UCSD-AML1 (cell line): Measurements from ENCODE around the gene THRB.

Experiments used
- DNase-seq: peaks from one replicate; lab custom pipeline; 2025; ENCODE audit not compliant: unreplicated experiment; lab: John Stamatoyannopoulos, UW

THRB gene

DNA sequence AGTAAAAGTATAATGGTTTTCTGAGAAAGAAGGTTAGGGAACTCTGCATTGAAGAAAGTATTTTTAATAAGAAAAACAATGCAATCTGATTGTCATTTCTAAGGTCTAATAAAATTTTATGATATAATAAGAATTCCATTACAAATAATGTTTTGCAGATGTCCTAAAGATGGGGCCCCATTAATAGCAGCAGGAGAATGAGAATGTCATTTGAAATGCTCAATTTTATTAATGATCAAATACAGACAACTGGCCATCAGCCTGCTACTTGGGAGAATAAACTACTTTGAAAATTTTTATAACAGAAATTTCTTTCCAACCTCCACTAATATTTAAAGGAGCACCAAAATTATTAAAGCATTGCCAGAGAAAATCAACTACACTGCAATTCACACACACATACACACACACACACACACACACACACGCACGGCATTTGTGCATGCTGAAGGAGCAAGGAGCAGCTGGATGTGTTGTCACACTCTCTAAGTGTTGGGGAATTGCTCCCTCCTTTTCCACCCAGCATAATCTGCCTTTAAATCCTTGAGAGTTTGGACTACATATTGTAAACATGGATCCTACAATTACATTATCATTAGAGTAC is 109.5 kb downstream of the THRB start:
- DNase-seq = no peak

DNA sequence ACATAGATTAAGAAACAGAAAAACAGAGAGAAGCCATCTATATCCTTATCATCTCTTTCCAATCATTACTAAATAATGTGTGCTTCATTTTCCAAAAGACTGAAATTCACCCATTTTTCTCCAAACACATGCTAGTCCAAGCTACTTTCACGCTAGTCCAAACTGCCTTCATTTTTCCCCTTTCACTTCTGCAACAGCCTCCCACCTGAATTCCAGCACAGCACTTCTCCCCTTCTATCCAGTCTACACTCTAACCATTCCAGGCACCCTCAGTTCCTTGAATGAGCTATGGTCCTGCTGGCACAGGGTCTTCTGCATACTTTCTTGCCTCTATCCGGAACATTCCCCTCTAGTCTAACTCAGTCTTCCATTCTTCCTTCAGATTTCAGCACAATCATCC is 112.0 kb downstream of the THRB start:
- DNase-seq = no peak

DNA sequence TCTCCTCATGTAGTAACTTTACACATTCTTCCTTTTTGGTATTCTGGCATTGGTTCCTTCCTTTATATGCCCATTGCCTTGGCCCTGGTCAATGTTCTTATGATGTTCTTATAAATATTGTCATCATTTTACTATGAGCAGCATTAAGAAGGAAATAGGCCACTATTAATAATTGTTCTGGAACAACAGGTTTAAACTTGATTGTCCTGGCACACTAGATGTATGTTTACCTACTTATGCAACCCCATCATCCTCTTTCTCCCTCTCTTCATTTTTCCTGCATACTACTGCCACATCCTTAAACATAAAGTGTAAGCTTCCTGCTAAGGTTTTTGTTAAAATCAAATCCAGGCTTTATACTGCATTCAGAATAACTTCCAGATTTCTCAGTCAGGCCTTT is 114.7 kb downstream of the THRB start:
- no peak for DNase-seq

DNA sequence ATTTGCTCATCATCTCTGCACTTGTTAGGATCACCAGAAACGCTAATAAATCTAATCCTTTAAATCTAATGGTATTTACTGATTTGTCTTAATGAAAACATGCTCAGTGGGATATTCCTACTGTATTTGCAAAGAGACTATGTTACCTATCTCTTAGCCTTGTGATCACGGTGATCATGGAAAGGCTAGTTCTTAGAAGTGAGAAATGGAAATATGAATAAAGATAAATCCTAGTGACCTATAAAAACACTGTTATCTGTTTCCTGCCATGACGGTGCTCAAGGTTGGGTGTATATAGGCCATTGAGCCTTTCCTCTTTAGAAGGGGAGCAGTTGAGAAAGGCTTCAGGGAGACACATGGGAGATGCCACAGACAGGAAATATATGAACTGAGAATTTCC is 116.3 kb downstream of the THRB start:
- no peak for DNase-seq

DNA sequence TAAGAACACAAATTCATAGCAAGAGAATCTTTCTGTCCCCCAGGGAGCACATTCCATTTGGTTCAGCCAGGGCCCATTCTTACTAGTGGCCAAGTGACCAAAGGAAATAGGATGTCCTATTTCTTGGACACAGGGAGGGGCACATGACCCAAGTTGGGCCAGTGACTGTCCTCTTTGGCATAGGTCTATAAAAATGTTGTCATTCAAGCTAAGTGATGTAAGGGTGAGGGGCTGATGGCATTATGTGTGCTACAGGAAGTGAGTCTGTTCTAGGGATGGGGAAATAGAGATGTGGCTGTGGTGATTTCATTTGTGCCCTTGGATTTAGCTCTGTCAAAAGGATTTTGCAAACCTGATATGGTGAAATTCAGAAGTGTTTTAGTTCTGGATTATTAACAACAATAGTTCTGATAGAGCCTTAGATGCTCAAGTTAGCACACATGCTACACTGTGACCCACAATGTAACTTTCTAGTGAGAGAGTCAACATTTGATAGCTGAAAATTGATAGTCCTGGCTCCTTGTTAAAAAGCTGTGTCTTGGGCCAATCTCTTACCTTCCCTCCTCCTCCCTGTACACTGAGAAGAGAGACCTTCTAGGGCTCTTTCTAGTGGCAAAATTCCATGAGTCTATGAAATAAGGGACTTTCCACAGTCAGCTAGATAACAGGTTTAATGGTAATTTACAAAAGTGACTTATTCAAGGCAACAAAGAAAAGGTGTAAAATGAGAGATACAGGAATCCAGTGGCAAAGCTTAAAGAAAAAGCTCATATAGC is 117.2 kb downstream of the THRB start:
- no peak for DNase-seq

DNA sequence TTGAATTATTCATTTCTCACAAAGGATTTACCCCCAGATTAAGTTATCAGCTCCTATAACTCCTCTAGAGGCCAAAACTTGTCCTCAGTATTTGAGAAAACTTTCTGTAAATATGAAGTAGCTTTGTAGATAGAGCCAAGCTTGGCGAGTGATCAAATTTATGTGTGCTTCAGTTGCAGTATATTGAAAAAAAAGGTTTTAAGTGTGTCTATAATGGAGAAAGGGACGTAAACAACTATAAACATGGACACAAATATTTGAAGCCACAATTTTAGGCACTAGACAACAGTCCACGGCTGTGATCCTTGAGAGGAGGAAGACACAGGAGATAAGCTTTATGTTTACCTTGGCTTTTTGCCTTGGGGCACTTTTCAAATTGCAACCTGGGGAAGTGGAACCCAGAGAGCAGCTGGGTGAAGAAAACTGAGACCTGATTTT is 118.7 kb downstream of the THRB start:
- no peak for DNase-seq

DNA sequence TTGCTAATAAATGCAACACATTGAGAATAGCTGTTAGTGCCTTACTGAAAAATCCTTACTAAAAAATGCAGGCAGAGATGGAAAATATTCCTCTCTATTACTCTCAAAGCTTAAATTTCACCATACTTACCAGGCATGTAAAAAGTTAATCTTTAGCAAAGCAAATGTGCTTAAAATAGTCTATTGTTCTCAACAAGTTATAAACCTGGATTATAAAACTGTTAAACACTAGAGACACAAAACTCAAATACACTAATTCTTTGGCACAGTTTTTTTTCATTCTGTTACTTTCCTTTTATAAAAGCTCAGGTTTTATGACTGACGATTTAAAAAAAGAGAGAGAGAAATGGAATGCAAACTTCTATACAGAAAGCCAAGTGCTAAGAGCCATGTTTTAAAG is 119.8 kb downstream of the THRB start:
- DNase-seq = no peak

DNA sequence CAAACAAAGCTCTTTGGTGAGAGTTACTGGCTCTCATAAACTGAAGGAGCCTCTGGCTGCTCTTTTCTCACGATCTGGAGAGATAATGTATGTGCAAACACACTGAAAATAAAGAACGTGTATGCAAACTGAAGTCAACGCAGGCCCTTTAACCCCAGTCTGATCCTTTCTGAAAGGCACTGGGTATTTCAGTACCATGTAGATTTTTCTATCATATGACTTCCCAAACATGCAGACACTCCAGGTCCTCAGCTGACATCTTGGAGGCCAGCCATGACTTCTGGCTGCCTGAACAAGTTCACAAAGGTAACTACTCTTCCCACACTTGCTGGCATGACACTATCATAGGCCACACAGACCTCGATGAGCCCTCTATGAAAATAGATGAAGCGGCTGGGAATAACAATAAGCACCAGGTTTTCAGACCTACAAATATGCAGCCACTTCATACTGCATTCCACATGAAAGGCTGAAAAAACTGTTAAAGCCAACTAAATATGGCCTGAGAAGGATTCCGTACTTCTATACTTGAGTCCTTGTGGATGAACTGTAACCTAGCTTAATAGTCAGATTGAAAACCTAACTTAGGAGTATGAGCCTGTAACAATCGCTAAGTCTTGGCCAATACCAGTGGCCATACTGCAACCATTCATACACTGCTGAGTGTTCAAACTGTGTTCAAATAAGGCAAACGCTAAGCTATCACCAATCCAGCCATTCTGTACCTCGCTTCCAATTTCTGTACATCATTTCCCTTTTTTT is 121.3 kb downstream of the THRB start:
- no peak for DNase-seq

DNA sequence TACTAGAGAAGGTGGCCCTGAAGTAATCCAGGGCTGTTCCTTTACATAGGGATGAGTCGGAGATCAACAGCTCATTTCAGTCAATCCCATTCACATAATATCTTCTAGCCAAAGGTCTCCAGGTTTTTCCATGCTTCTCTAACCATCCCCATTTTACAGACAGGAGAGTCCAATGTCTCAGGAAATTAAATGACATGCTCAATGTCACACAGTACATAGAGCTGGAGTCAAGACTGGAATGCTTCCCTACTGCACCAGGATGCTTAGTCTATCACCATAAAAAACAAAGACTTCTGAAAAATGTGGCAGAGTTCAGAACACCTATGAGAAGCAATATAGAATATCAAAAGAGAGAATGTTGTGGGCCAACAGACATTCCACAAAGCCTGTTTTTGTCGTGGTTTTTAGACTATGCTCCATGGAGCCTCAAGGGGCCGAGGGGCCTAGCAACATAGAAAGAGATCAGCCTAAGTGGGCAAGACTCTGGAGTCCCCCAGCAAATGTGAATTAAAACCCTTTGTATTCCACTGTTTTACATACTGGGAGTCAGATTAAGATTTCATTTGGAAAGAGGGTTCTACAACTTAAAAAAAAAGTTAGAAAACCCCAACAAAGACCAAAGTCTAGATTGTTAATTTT is 122.0 kb downstream of the THRB start:
- no peak for DNase-seq

DNA sequence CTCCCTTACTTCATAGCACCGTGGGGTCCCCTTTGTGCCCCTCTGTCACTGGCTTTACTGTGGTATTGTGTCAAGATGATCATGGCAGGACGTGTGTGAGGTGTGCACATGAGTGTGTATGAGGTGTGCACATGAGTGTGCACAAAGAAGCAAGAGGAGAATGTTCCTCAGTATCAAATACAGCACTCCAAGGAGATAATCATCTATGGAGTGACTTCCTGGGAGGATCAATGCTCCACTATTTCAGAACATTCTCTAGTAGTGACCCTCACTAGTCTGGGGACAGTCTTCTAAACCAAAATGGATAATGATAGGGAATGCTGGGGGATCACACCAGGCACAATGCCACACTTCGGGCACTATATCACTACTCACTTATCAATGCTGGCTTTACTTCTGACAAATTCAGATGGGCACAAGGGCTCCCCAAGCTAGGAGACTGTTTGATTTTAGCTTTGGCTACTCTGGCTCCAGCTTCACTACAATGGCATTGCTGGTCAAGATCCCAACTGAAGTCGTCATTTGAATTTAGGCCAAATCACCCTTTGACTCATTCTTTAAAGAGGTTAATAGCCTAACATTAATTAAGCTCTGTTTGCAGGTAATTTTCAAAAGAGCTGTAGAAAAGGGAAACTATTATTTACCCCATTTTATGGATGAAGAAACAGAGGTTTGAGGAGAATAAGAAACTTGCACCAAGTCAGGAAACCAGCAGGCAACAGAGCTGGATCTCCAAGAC is 124.1 kb downstream of the THRB start:
- no peak for DNase-seq

DNA sequence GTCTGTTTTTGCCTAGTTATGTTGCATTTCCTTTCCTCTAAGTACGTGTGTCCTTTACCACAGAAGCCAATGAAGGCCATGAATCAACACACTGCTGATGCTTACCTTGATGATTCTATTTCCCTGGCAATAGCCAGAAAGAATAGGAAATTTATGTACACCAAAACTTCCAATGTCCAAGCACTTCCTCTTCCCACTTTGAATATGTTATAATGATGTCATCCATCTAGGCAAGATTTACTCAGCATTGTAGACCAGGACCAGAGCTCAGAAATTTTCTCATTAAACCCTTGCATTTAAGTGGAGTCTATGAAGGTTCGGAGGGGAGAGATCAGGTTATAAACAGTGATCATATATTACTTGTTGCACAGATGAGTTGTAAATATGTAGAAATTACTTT is 126.0 kb downstream of the THRB start:
- DNase-seq = no peak

DNA sequence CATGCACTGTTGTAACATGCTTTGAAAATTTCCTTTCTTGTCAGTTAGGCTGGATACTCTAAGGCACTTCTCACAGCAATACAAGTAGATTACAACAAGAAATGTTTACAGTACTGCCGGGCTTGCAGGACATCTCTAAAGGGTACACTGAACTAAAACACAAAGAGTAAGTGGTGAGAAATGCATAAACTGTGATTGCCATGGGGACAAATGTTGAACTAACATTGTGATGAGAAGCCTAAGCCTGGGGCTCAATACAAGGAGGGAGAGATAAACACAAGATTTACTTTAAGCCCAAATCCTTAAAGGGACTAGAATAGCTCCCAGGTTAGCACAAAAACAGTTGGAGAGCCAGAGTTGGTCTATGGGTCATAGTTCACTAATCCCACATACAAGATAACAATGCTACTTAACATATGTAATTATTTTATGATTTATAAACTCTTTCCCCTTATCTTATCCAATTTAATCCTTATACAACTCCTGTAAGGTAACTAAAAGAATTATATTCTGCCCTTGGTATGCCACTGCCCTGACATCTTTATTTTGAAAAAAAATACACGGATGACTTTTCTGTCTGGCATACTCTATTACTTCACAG is 126.9 kb downstream of the THRB start:
- DNase-seq = no peak

DNA sequence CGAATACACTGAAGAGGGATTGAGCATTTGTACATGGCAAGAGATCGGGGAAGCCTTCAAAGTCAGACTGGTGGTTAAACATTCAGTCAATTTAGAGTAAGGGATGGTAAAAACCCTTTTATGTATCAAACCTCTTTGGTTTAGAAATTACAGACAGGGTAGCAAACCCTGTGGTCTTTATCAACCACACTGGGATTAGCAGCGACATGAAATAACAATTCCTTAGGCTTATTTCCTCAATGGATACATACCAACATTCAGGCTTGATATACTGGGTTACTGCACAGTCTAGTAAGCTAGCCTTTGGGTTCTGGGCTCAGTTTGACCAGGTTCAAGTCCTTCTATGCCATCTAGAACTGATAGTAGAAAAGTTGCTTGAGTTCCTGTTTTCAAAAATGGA is 127.4 kb downstream of the THRB start:
- no peak for DNase-seq

DNA sequence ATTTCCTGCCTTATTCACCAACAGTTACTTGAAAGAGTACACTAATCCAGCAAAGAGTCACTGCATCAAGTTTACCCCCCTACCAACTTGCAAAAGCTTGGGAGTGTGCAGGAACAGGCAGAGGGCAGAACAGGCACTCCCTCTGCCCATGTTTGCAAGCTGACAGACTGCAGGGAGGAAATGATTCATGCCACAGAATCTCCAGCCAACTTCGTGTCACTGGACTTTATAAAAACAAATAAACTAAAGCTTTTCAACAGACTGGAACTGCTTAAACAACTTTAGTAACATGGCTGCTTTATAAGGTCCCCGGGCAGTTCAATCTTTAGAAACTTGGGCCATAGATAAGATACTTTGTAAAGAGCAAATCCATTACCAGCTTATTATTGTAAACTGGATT is 129.5 kb downstream of the THRB start:
- DNase-seq = no peak

DNA sequence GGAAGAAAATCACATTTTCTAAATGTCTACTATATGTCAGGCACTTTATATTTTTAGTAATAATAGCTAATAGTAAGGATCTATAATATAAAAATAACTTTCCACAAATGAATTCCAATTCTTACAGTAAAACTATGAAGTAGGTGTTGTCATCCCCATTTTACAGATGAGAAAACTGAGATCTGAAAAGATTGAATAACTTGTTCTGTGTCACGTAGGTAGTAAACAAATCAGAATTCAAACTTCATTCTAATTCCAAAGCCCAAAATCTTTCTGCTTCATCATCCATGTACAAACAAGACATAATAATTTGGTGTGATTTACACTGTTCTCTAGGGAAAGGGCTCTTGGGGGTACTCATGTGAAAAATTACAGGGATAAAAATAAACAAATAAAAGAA is 130.3 kb downstream of the THRB start:
- DNase-seq = no peak

DNA sequence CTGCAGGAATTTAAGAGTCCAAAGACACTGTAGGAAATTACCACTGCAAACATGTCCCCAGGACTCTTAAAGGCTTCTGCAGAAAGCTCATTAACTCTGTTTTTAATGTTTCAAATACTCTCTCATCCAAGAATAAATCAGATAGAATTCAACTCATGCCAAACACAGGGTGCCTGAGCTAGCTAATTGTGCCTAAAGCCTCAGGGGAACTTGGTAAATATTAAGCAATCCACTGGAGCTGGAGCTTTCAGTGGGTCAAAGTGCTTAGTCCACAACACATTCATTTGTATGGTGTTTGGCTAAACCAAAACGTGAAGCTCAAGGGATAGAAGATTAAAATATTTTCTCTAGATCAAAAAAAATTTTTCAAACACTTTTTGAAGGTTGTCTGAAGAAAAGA is 131.4 kb downstream of the THRB start:
- no peak for DNase-seq

DNA sequence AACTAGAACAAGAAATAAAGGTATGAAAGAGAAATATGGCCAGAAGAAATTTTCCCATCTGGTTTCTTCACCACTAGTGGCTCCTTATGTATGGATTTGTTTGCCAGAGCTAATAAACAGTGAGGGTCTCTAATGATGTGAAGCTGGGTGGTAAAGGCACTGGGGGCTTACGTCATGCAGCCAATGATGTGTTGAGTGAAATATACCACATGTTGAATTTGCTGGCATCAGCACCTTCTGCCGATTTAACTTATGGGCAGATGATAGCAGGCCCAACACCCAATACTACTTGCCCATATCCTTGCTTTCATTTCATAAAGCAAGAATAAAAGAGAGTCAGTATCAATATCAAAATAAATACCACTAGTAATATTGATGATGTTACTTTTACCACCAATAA is 133.0 kb downstream of the THRB start:
- no peak for DNase-seq

DNA sequence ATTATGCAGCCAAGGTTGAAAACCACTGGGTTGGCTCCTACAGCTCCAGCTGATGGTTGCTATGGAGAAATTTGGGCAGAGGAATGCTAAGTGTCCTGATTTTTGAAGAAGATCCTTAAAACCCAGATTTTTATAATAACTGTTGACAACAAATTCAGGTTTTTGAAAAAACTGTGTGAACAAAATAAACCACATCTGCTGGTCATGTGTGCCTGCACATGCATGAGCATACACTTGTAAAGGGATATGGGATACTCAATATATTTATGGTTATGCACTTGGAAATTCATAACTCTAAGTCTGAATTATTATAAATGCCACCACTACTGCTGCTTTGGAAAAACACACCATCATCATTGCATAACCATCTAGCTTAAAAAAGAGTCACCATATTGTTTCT is 133.7 kb downstream of the THRB start:
- DNase-seq = no peak

DNA sequence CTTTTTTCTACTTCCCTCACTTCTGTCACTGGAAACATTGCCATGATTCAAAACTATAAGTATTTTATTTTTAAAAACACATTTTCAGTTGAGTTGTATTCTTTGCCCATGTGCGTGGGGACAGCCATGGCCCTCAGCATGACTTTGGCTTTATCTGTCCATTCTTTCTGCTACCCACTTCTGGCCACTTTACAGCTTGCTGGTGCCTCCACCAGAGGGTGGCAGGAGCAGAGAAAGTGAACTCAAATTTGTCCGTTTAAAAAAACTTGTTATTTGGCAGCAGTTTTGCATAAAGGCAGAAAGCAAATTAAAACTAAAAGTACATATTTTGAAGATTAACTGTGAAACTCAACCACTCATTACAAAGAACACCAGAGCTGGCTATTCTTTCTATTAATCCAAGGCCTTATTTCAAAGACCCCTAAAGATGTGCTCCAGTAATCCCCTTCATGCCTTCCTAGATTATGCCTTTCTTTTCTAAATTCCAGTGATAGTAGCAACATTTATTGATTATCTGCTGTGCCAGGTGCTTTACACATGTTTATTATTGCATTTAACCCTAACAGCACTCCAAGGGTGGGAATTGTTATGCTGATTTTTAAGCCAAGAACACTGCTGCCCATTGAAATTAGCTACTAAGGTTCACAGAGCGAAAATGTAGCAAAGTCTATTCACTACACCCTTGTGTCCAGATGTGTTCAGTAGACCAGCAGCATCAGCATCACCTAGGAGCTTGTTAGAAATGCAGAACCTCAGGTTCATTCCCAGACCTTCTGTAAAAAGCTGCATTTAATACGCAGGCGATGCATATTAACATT is 134.8 kb downstream of the THRB start:
- no peak for DNase-seq

DNA sequence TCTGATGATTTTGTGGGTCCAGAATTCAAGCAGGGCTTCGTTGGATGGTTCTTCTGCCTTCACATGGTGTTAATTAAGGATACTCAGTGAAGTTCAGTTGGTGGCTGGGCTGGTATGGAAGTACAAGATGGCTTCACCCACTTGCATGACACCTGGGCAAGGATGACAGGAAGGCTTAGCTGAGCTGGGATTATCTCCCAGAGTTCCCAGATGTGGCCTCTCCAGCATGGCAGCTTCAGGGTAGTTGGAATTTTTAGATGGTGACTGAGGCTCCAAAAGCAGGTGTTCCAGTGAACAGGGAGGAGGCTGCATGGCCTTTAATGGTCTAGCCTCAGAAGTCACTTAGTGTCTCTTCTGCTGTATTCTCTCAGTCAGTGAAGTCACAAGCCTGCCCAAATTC is 135.5 kb downstream of the THRB start:
- DNase-seq = no peak
